DND-41 (cell line): ENCODE measurements around the gene ICA1.

Source experiments
- ATAC-seq: fragments of 200-7000 bp; cut with Tn5 transposase; 3 replicates; pipeline ENCODE4 v1.9.1; 2021; ENCODE audit warnings: low read depth; ENCODE audit not compliant: insufficient read depth
- DNase-seq: peaks from one replicate; pipeline ENCODE4 v3.0.0-alpha.2; 2020
- H2AFZ ChIP-seq: 2 replicates; pipeline ENCODE4 v1.6.0; 2012; ENCODE audit warnings: low read depth, low read length
- H3K27ac ChIP-seq: 2 replicates; pipeline ENCODE4 v1.5.1; 2012; ENCODE audit warnings: low read length, inconsistent platforms
- H3K27me3 ChIP-seq: fragments of 200-600 bp; sonication (generic); 2 replicates; pipeline ENCODE4 v1.6.0; 2012; ENCODE audit warnings: low read length, mild to moderate bottlenecking, inconsistent platforms; ENCODE audit not compliant: insufficient read depth, poor library complexity
- H3K36me3 ChIP-seq: 2 replicates; pipeline ENCODE4 v1.5.1; 2012; ENCODE audit warnings: low read length, inconsistent platforms; ENCODE audit not compliant: insufficient read depth
- H3K4me1 ChIP-seq: 2 replicates; pipeline ENCODE4 v1.5.1; 2012; ENCODE audit warnings: mild to moderate bottlenecking, low read length; ENCODE audit not compliant: insufficient read depth
- H3K4me2 ChIP-seq: 2 replicates; pipeline ENCODE4 v1.6.0; 2012; ENCODE audit warnings: mild to moderate bottlenecking, moderate library complexity, low read length, inconsistent platforms; ENCODE audit not compliant: insufficient read depth
- H3K4me3 ChIP-seq, 2 experiments: fragments of 200-600 bp in 1 of 2; shearing (Covaris generic) in 1 of 2; 2 replicates each; pipeline ENCODE4 v1.5.1; 2012 to 2016; ENCODE audit warnings: inconsistent platforms in 2 of 2, low read length in 2 of 2, mild to moderate bottlenecking in 2 of 2, low read depth in 1 of 2, moderate library complexity in 1 of 2
- H3K79me2 ChIP-seq: 2 replicates; pipeline ENCODE4 v1.6.0; 2012; ENCODE audit warnings: low read length, inconsistent platforms; ENCODE audit not compliant: insufficient read depth
- H3K9ac ChIP-seq: 2 replicates; pipeline ENCODE4 v1.6.0; 2012; ENCODE audit warnings: low read depth, mild to moderate bottlenecking, inconsistent platforms, low read length, moderate library complexity
- H3K9me3 ChIP-seq: 2 replicates; pipeline ENCODE4 v1.5.1; 2012; ENCODE audit warnings: low read length, moderate library complexity, mild to moderate bottlenecking, inconsistent platforms; ENCODE audit not compliant: insufficient read depth, severe bottlenecking
- H4K20me1 ChIP-seq: 2 replicates; pipeline ENCODE4 v1.6.0; 2012; ENCODE audit warnings: low read length; ENCODE audit not compliant: insufficient read depth
- EZH2 ChIP-seq: IDR thresholded peaks from 3 replicates; pipeline ENCODE4 v1.6.1; 2012; ENCODE audit warnings: borderline replicate concordance, low read depth, mild to moderate bottlenecking, moderate library complexity, low read length, inconsistent platforms; ENCODE audit not compliant: severe bottlenecking
- TF ChIP-seq, protein P1 (sequence below): IDR thresholded peaks from 2 replicates; pipeline ENCODE4 v1.5.1; 2012; ENCODE audit warnings: borderline replicate concordance, low read length, moderate library complexity, mild to moderate bottlenecking; ENCODE audit not compliant: poor library complexity, severe bottlenecking; ENCODE audit errors: extremely low read depth

The ICA1 gene

GRCh38 chr7:8165150-8165549 is 96.8 kb downstream of the ICA1 start:
- Histone ChIP-seq H3K79me2 (no peaks in the 10 kb centered on the region), H3K36me3 (no peaks in the 10 kb centered on the region), H3K4me1 (no peaks in the 10 kb centered on the region), H2AFZ (no peak overlapping the region), H3K27ac (no peak overlapping the region), H3K9ac (no peak overlapping the region), H3K4me2 (no peak overlapping the region), H4K20me1 (no peaks in the 10 kb centered on the region), H3K27me3 (no peaks in the 10 kb centered on the region), H3K4me3 (no peak overlapping the region), H3K9me3 (no peaks in the 10 kb centered on the region)
- DNase-seq (no peak), ATAC-seq (no peak)
- TF ChIP-seq, protein P1, sequence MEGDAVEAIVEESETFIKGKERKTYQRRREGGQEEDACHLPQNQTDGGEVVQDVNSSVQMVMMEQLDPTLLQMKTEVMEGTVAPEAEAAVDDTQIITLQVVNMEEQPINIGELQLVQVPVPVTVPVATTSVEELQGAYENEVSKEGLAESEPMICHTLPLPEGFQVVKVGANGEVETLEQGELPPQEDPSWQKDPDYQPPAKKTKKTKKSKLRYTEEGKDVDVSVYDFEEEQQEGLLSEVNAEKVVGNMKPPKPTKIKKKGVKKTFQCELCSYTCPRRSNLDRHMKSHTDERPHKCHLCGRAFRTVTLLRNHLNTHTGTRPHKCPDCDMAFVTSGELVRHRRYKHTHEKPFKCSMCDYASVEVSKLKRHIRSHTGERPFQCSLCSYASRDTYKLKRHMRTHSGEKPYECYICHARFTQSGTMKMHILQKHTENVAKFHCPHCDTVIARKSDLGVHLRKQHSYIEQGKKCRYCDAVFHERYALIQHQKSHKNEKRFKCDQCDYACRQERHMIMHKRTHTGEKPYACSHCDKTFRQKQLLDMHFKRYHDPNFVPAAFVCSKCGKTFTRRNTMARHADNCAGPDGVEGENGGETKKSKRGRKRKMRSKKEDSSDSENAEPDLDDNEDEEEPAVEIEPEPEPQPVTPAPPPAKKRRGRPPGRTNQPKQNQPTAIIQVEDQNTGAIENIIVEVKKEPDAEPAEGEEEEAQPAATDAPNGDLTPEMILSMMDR = no peak
- TF ChIP-seq EZH2 = no peak

GRCh38 chr7:8162181-8162580 is 99.8 kb downstream of the ICA1 start:
- Histone ChIP-seq H3K9me3 (no peaks in the 10 kb centered on the region), H3K79me2 (no peaks in the 10 kb centered on the region), H3K4me1 (no peaks in the 10 kb centered on the region), H4K20me1 (no peaks in the 10 kb centered on the region), H3K27me3 (no peaks in the 10 kb centered on the region), H3K27ac (no peak overlapping the region), H3K4me3 (no peak overlapping the region), H3K36me3 (no peaks in the 10 kb centered on the region), H3K9ac (no peak overlapping the region), H2AFZ (no peak overlapping the region), H3K4me2 (no peak overlapping the region)
- ATAC-seq = no peak
- TF ChIP-seq EZH2 = no peak
- TF ChIP-seq, protein P1 = no peak
- no peak for DNase-seq

- Histone ChIP-seq H3K27me3 (no peaks in the 10 kb centered on the region), H3K27ac (no peak overlapping the region), H3K4me2 (no peak overlapping the region), H3K9me3 (no peaks in the 10 kb centered on the region), H3K79me2 (no peaks in the 10 kb centered on the region), H3K4me3 (no peak overlapping the region), H2AFZ (no peak overlapping the region), H3K4me1 (no peaks in the 10 kb centered on the region), H4K20me1 (no peaks in the 10 kb centered on the region), H3K36me3 (no peaks in the 10 kb centered on the region), H3K9ac (no peak overlapping the region)
- TF ChIP-seq EZH2 = no peak
- TF ChIP-seq, protein P1 = no peak
- DNase-seq = no peak
- no peak for ATAC-seq
Observed at GRCh38 chr7:8161364-8161828, 100.6 kb downstream of the ICA1 start.
